ENCODE measurements around the gene ZNF513.

DNA sequence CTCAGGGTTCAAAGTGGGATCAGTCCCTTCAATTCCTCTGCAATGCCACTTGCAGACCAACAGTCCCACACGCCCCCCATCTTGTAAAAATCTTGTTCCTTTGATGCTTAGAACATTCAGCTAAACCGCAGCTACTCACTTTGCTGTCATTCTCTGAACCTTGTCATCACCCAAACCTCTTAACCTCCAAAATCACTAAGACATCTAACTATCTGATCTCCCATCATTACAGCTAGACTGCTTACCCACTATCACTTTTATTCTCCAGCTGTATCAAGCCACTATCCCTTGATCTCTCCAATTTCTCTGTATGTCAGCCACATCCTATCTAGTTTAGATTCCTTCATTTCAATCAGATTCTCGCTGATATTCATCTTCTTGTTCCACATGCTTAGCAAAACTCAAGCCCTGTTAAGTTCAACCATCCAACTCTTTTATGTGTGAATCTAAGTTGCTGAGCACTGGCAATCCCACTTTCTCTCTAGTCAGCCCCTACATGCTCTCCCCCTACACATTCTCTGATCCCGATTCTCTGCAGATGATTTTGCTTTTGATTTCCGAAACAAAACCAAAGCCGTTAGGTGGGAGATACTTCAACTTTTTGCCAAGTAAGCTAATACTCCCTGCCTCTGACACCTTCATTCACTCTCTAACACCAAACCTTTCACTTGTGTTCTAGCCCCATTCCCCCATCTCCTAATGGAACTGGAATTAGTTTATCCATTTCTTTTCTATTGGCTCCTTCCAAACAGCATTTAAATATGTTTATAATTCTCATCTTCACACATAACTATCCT lies 28.5 kb downstream of the ZNF513 start:
- no peak for TF ChIP-seq CTCF (optimal IDR thresholded peaks at IDR 0.05 in 1 of 3, IDR thresholded peaks at IDR 0.05 in 1 of 3, conservative IDR thresholded peaks at IDR 0.05 in 1 of 3; ENCODE audit: extremely low read depth in 1 of 3, insufficient read depth in 2 of 3, low read length in 3 of 3)
- no peak for TF ChIP-seq EZH2 (IDR thresholded peaks at IDR 0.05; ENCODE audit: low read length)

Measured in keratinocyte (primary cell).